H9 (cell line): ENCODE data around the gene AMD1. TPM values are rescaled to one million over a fixed set of nuclear protein-coding genes. Genes with fewer than 3 reads are reported as not detected.

Source experiments
- DNase-seq: peaks from one replicate; pipeline ENCODE4 v3.0.0-alpha.2; 2017
- H2AFZ ChIP-seq: one replicate; pipeline ENCODE4 v1.6.1; 2013; ENCODE audit warnings: mild to moderate bottlenecking, low read length, control low read depth, moderate library complexity
- H2AK5ac ChIP-seq: 2 replicates; pipeline ENCODE4 v1.6.1; 2013; ENCODE audit warnings: low read length, control low read depth, mixed read lengths; ENCODE audit not compliant: insufficient read length
- H2BK120ac ChIP-seq: one replicate; pipeline ENCODE4 v1.6.1; 2013; ENCODE audit warnings: low read depth, mild to moderate bottlenecking, low read length, control low read depth, inconsistent platforms; ENCODE audit not compliant: poor library complexity, severe bottlenecking
- H2BK12ac ChIP-seq: 2 replicates; pipeline ENCODE4 v1.6.1; 2013; ENCODE audit warnings: low read length, control low read depth, mixed read lengths, low read depth; ENCODE audit not compliant: insufficient read length
- H2BK15ac ChIP-seq: 2 replicates; pipeline ENCODE4 v1.6.1; 2013; ENCODE audit warnings: low read depth, low read length, control low read depth
- H2BK20ac ChIP-seq: one replicate; pipeline ENCODE4 v1.6.1; 2013; ENCODE audit warnings: low read depth, mild to moderate bottlenecking, low read length, control low read depth, inconsistent platforms; ENCODE audit not compliant: poor library complexity, severe bottlenecking
- H2BK5ac ChIP-seq: 2 replicates; pipeline ENCODE4 v1.6.1; 2013; ENCODE audit warnings: low read length, control low read depth, mixed read lengths; ENCODE audit not compliant: insufficient read length
- H3K14ac ChIP-seq: 2 replicates; pipeline ENCODE4 v1.6.1; 2013; ENCODE audit warnings: low read length, control low read depth; ENCODE audit not compliant: insufficient read depth
- H3K18ac ChIP-seq: 2 replicates; pipeline ENCODE4 v1.6.1; 2013; ENCODE audit warnings: low read depth, mild to moderate bottlenecking, mixed read lengths, low read length, control low read depth; ENCODE audit not compliant: insufficient read length
- H3K23ac ChIP-seq: 2 replicates; pipeline ENCODE4 v1.6.1; 2013; ENCODE audit warnings: low read length, control low read depth, mixed read lengths, low read depth; ENCODE audit not compliant: insufficient read length
- H3K23me2 ChIP-seq: 2 replicates; pipeline ENCODE4 v1.6.1; 2013; ENCODE audit warnings: low read depth, mild to moderate bottlenecking, mixed read lengths, low read length, control low read depth; ENCODE audit not compliant: insufficient read length, poor library complexity, severe bottlenecking
- H3K27ac ChIP-seq: 2 replicates; pipeline ENCODE4 v1.5.1; 2013; ENCODE audit warnings: low read length, control low read depth, mixed read lengths, low read depth; ENCODE audit not compliant: insufficient read length
- H3K27me3 ChIP-seq: 2 replicates; pipeline ENCODE4 v1.6.1; 2013; ENCODE audit warnings: low read length, control low read depth, inconsistent platforms; ENCODE audit not compliant: insufficient read depth
- H3K4ac ChIP-seq: 2 replicates; pipeline ENCODE4 v1.6.1; 2013; ENCODE audit warnings: low read depth, mild to moderate bottlenecking, control low read depth, inconsistent platforms, low read length, moderate library complexity
- H3K4me1 ChIP-seq: 2 replicates; pipeline ENCODE4 v1.6.1; 2013; ENCODE audit warnings: low read length, control low read depth, inconsistent platforms; ENCODE audit not compliant: insufficient read depth
- H3K4me2 ChIP-seq: 2 replicates; pipeline ENCODE4 v1.6.1; 2013; ENCODE audit warnings: low read length, control low read depth, mixed read lengths; ENCODE audit not compliant: insufficient read length, insufficient read depth
- H3K56ac ChIP-seq: 2 replicates; pipeline ENCODE4 v1.6.1; 2013; ENCODE audit warnings: low read depth, mild to moderate bottlenecking, mixed read lengths, low read length, control low read depth; ENCODE audit not compliant: insufficient read length
- H3K79me1 ChIP-seq: 2 replicates; pipeline ENCODE4 v1.6.1; 2013; ENCODE audit warnings: low read depth, mild to moderate bottlenecking, moderate library complexity, low read length, control low read depth, inconsistent platforms; ENCODE audit not compliant: insufficient read depth, poor library complexity, severe bottlenecking
- H3K79me2 ChIP-seq: 2 replicates; pipeline ENCODE4 v1.6.1; 2013; ENCODE audit warnings: low read length, control low read depth, inconsistent platforms; ENCODE audit not compliant: insufficient read depth
- H3K9ac ChIP-seq: 2 replicates; pipeline ENCODE4 v1.6.1; 2013; ENCODE audit warnings: low read length, control low read depth, mixed read lengths; ENCODE audit not compliant: insufficient read length; ENCODE audit errors: extremely low read depth
- H3K9me3 ChIP-seq: one replicate; pipeline ENCODE4 v1.6.1; 2013; ENCODE audit warnings: low read depth, low read length, inconsistent platforms; ENCODE audit not compliant: control insufficient read depth
- H3T11ph ChIP-seq: one replicate; pipeline ENCODE4 v1.6.1; 2013; ENCODE audit warnings: mild to moderate bottlenecking, low read length, control low read depth, inconsistent platforms
- H4K20me1 ChIP-seq: one replicate; pipeline ENCODE4 v1.6.1; 2013; ENCODE audit not compliant: control insufficient read depth, insufficient read length, insufficient read depth
- H4K5ac ChIP-seq: 2 replicates; pipeline ENCODE4 v1.6.1; 2013; ENCODE audit warnings: low read depth, mild to moderate bottlenecking, mixed read lengths, low read length, control low read depth; ENCODE audit not compliant: insufficient read length
- H4K8ac ChIP-seq: replicated peaks from 2 replicates; pipeline ENCODE4 v1.6.1; 2013; ENCODE audit warnings: low read length, control low read depth, mixed read lengths, low read depth; ENCODE audit not compliant: insufficient read length
- H4K91ac ChIP-seq: 2 replicates; pipeline ENCODE4 v1.6.1; 2013; ENCODE audit warnings: low read depth, mild to moderate bottlenecking, moderate library complexity, mixed read lengths, low read length, control low read depth; ENCODE audit not compliant: insufficient read length
- H3K27ac Mint-ChIP-seq, 3 experiments: 2 replicates in 2 of 3; 3 replicates in 1 of 3; pipeline ENCODE4 v1.8.0; 2020 to 2021; ENCODE audit warnings: mixed read lengths in 3 of 3, mild to moderate bottlenecking in 1 of 3, moderate library complexity in 1 of 3
- H3K27me3 Mint-ChIP-seq: 2 replicates; pipeline ENCODE4 v1.8.0; 2021; ENCODE audit warnings: low read depth, mild to moderate bottlenecking, moderate library complexity, mixed read lengths
- H3K36me3 Mint-ChIP-seq, 3 experiments: 2 replicates in 2 of 3; 3 replicates in 1 of 3; pipeline ENCODE4 v1.8.0; 2020 to 2021; ENCODE audit warnings: low read depth in 3 of 3, mixed read lengths in 3 of 3; ENCODE audit not compliant: insufficient read depth in 1 of 3
- H3K4me1 Mint-ChIP-seq, 2 experiments: 2 replicates each; pipeline ENCODE4 v1.8.0; 2020; ENCODE audit warnings: mixed read lengths in 2 of 2
- H3K4me3 Mint-ChIP-seq, 2 experiments: 2 replicates in 1 of 2; 3 replicates in 1 of 2; pipeline ENCODE4 v1.8.0; 2020 to 2021; ENCODE audit warnings: mild to moderate bottlenecking in 2 of 2, mixed read lengths in 2 of 2, moderate library complexity in 1 of 2
- H3K9me3 Mint-ChIP-seq, 2 experiments: 2 replicates in 1 of 2; 3 replicates in 1 of 2; pipeline ENCODE4 v1.8.0; 2020; ENCODE audit warnings: mild to moderate bottlenecking in 2 of 2, mixed read lengths in 2 of 2, moderate library complexity in 1 of 2
- CTCF ChIP-seq: fragments of 200-600 bp; sonication (generic); conservative IDR thresholded peaks from 3 replicates; pipeline ENCODE4 v1.8.0; 2021; ENCODE audit warnings: antibody characterized with exemption, mild to moderate bottlenecking
- WGBS: extraction: QIAGEN DNeasy Blood & Tissue Kit; methylation state at CpG from one replicate; pipeline ENCODE4 v1.1.7; 2013; ENCODE audit warnings: missing lambda C conversion rate, low lambda C conversion rate, mixed read lengths; ENCODE audit not compliant: insufficient read length; ENCODE audit errors: extremely low coverage; 5-methylcytosine and 5-hydroxymethylcytosine counted together
- total RNA-seq: library from RNA; stranded (reverse); gene quantifications from 2 replicates; pipeline ENCODE4 v1.2.1, GENCODE V29; 2021

AMD1 gene
- total RNA-seq, 1 experiment from 2014 or later, result 162 TPM

GRCh38 chr6:110882824-110883554, 8.4 kb downstream of the AMD1 start:
- no peak overlapping the region for H3K56ac ChIP-seq
- no peak for TF ChIP-seq CTCF
- H4K8ac ChIP-seq, result no peak overlapping the region
- no peak overlapping the region for H2BK5ac ChIP-seq
- no peak overlapping the region for H3K27ac ChIP-seq
- no peak overlapping the region for H3K23ac ChIP-seq
- Mint-ChIP-seq H3K4me1 (peaks cover 56 to 66% of the 10 kb centered on the region in 2 experiments), H3K27ac (peak overlapping the region in 2 of 3 experiments; percentile 46 to 76; a peak in 2 of 7 replicates), H3K36me3 (peaks cover 13 to 22% (median 16%) of the 10 kb centered on the region in 3 experiments; a peak in 6 of 7 replicates), H3K9me3 (no peaks in the 10 kb centered on the region), H3K27me3 (no peaks in the 10 kb centered on the region), H3K4me3 (no peak overlapping the region)
- no peaks in the 10 kb centered on the region for H3K23me2 ChIP-seq
- H3K4me1 ChIP-seq, result no peaks in the 10 kb centered on the region; the same call in none of the 2 replicates
- no peak overlapping the region for H2BK12ac ChIP-seq
- no peak overlapping the region for H3K9ac ChIP-seq
- H2AK5ac ChIP-seq, result no peak overlapping the region
- H3K9me3 ChIP-seq, result no peaks in the 10 kb centered on the region
- H3K4ac ChIP-seq, result no peak overlapping the region
- no peak overlapping the region for H2BK15ac ChIP-seq
- H3K18ac ChIP-seq, result no peak overlapping the region
- no peak overlapping the region for H3T11ph ChIP-seq
- peaks cover 94% of the 10 kb centered on the region for H3K79me2 ChIP-seq
- no peak overlapping the region for H2BK20ac ChIP-seq
- DNase-seq, result no peak
- H4K5ac ChIP-seq, result no peak overlapping the region
- no peak overlapping the region for H3K14ac ChIP-seq
- no peak overlapping the region for H2AFZ ChIP-seq
- no peak overlapping the region for H2BK120ac ChIP-seq
- H3K79me1 ChIP-seq, result no peaks in the 10 kb centered on the region
- WGBS, result no CpG with 5 or more reads among the region's 2 CpGs
- H4K91ac ChIP-seq, result no peak overlapping the region
- no peaks in the 10 kb centered on the region for H4K20me1 ChIP-seq
- H3K27me3 ChIP-seq, result no peaks in the 10 kb centered on the region
- no peak overlapping the region for H3K4me2 ChIP-seq
